H1 (cell line): ENCODE results near the gene PFKFB3. TPM values are rescaled to one million over a fixed set of nuclear protein-coding genes. Genes with fewer than 3 reads are reported as not detected.

Source experiments
- CTCF ChIA-PET: fragments of 300-600 bp; sonication (Branson Sonifier 250); formaldehyde crosslinking; loops from one replicate; lab custom pipeline; 2021; ENCODE audit not compliant: partially characterized antibody; lab: Charles Lee
- POLR2A ChIA-PET: fragments of 300-600 bp; sonication (Branson Sonifier 250); formaldehyde crosslinking; loops from one replicate; lab custom pipeline; 2021; ENCODE audit warnings: inconsistent platforms; ENCODE audit not compliant: partially characterized antibody; lab: Charles Lee
- DNase-seq, 2 experiments: peaks; one replicate each; pipeline versions ENCODE4 v3.0.0 to v3.0.0-alpha.2; 2010 to 2022; ENCODE audit warnings: low spot score in 2 of 2, low read depth in 1 of 2, mixed read lengths in 1 of 2
- FAIRE-seq: peaks from 2 replicates; lab custom pipeline; 2011; peaks lifted over from hg19 to GRCh38; lab: Jason Lieb, UNC
- H2AFZ ChIP-seq: 2 replicates; pipeline ENCODE4 v1.8.1; 2012; ENCODE audit warnings: low read length, inconsistent platforms
- H2AK5ac ChIP-seq: 2 replicates; pipeline ENCODE4 v1.6.1; 2013; ENCODE audit warnings: low read depth, low read length
- H2BK120ac ChIP-seq: replicated peaks from 2 replicates; pipeline ENCODE3; 2013; ENCODE audit warnings: low read depth, low read length, inconsistent platforms
- H2BK12ac ChIP-seq: 2 replicates; pipeline ENCODE4 v1.6.1; 2013; ENCODE audit warnings: low read depth, low read length
- H2BK15ac ChIP-seq: 2 replicates; pipeline ENCODE4 v1.6.1; 2013; ENCODE audit warnings: low read length
- H2BK20ac ChIP-seq: 2 replicates; pipeline ENCODE4 v1.6.1; 2013; ENCODE audit warnings: low read length
- H2BK5ac ChIP-seq: 2 replicates; pipeline ENCODE4 v1.6.1; 2013; ENCODE audit warnings: low read depth, low read length
- H3K14ac ChIP-seq: 2 replicates; pipeline ENCODE4 v1.6.1; 2013; ENCODE audit warnings: inconsistent platforms; ENCODE audit not compliant: insufficient read length
- H3K18ac ChIP-seq: 2 replicates; pipeline ENCODE4 v1.6.1; 2013; ENCODE audit warnings: low read length; ENCODE audit errors: extremely low read depth
- H3K23ac ChIP-seq: 2 replicates; pipeline ENCODE4 v1.6.1; 2013; ENCODE audit warnings: inconsistent platforms; ENCODE audit not compliant: insufficient read length
- H3K23me2 ChIP-seq: 2 replicates; pipeline ENCODE4 v1.6.1; 2013; ENCODE audit warnings: low read depth, low read length
- H3K27ac ChIP-seq: 2 replicates; pipeline ENCODE4 v1.6.1; 2011; ENCODE audit warnings: low read depth, low read length, inconsistent platforms
- H3K27me3 ChIP-seq, 4 experiments: replicated peaks in 1 of 4; 1 replicate in 1 of 4; 2 replicates in 3 of 4; pipeline versions ENCODE4 v1.6.1 to v1.8.1; 2011 to 2013; ENCODE audit warnings: low read length in 3 of 4, mild to moderate bottlenecking in 3 of 4, inconsistent platforms in 2 of 4, mixed read lengths in 2 of 4, moderate library complexity in 1 of 4; ENCODE audit not compliant: control insufficient read depth in 3 of 4, insufficient read depth in 3 of 4; ENCODE audit errors: extremely low read depth in 1 of 4
- H3K36me3 ChIP-seq, 4 experiments: 2 replicates each; pipeline versions ENCODE4 v1.6.1 to v1.8.1; 2011 to 2013; ENCODE audit warnings: mild to moderate bottlenecking in 4 of 4, low read length in 3 of 4, moderate library complexity in 2 of 4, control low read depth in 1 of 4, inconsistent platforms in 1 of 4; ENCODE audit not compliant: insufficient read depth in 4 of 4, control insufficient read depth in 2 of 4
- H3K4ac ChIP-seq: replicated peaks from 2 replicates; pipeline ENCODE3; 2013; ENCODE audit warnings: low read length, low read depth, mixed read lengths, inconsistent platforms; ENCODE audit not compliant: insufficient read length
- H3K4me1 ChIP-seq, 4 experiments: replicated peaks in 1 of 4; 1 replicate in 1 of 4; 2 replicates in 3 of 4; pipeline versions ENCODE4 v1.6.1 to v1.8.1; 2011 to 2013; ENCODE audit warnings: low read length in 3 of 4, inconsistent platforms in 2 of 4, mixed read lengths in 1 of 4; ENCODE audit not compliant: insufficient read depth in 4 of 4, control insufficient read depth in 3 of 4
- H3K4me2 ChIP-seq, 2 experiments: 2 replicates each; pipeline versions ENCODE4 v1.6.1 to v1.8.1; 2011 to 2013; ENCODE audit warnings: low read depth in 2 of 2, low read length in 2 of 2, control low read depth in 1 of 2, inconsistent platforms in 1 of 2, mild to moderate bottlenecking in 1 of 2; ENCODE audit not compliant: insufficient read depth in 1 of 2
- H3K4me3 ChIP-seq, 4 experiments: fragments of 200-600, 300-600 bp in 1 of 4; sonication (generic), shearing (Covaris generic), sonication (Bioruptor Twin) in 1 of 4; 2 replicates each; pipeline versions ENCODE4 v1.5.1 to v1.8.1; 2011 to 2016; ENCODE audit warnings: low read length in 4 of 4, low read depth in 3 of 4, control low read depth in 2 of 4, inconsistent platforms in 2 of 4, mild to moderate bottlenecking in 2 of 4, mixed read lengths in 1 of 4, moderate library complexity in 1 of 4; ENCODE audit not compliant: insufficient read depth in 2 of 4; ENCODE audit errors: extremely low read depth in 1 of 4
- H3K56ac ChIP-seq: replicated peaks from 2 replicates; pipeline ENCODE3; 2013; ENCODE audit warnings: low read depth, mild to moderate bottlenecking, mixed read lengths, low read length, inconsistent platforms; ENCODE audit not compliant: insufficient read length
- H3K79me1 ChIP-seq: 2 replicates; pipeline ENCODE4 v1.6.1; 2013; ENCODE audit warnings: low read depth, low read length, control low read depth
- H3K79me2 ChIP-seq, 2 experiments: 2 replicates each; pipeline versions ENCODE4 v1.6.1 to v1.8.1; 2012 to 2013; ENCODE audit warnings: low read length in 2 of 2, mild to moderate bottlenecking in 2 of 2, inconsistent platforms in 1 of 2; ENCODE audit not compliant: insufficient read depth in 2 of 2, control insufficient read depth in 1 of 2
- H3K9ac ChIP-seq, 4 experiments: replicated peaks in 1 of 4; 1 replicate in 1 of 4; 2 replicates in 3 of 4; pipeline versions ENCODE4 v1.6.1 to v1.8.1; 2011 to 2013; ENCODE audit warnings: low read depth in 3 of 4, low read length in 3 of 4, control low read depth in 2 of 4, mild to moderate bottlenecking in 2 of 4, moderate library complexity in 2 of 4, inconsistent platforms in 1 of 4; ENCODE audit errors: extremely low read depth in 1 of 4
- H3K9me3 ChIP-seq, 2 experiments: 2 replicates each; pipeline versions ENCODE4 v1.6.1 to v1.8.1; 2012 to 2013; ENCODE audit warnings: mild to moderate bottlenecking in 2 of 2, moderate library complexity in 2 of 2, control low read depth in 1 of 2, inconsistent platforms in 1 of 2, low read depth in 1 of 2, low read length in 1 of 2, mixed read lengths in 1 of 2; ENCODE audit not compliant: insufficient read depth in 2 of 2
- H4K20me1 ChIP-seq, 2 experiments: replicated peaks in 1 of 2; 2 replicates each; pipeline versions ENCODE3 to v1.8.1; 2011 to 2013; ENCODE audit warnings: inconsistent platforms in 2 of 2, low read length in 2 of 2, mild to moderate bottlenecking in 1 of 2; ENCODE audit not compliant: insufficient read depth in 2 of 2, control insufficient read depth in 1 of 2
- H4K5ac ChIP-seq: 2 replicates; pipeline ENCODE4 v1.6.1; 2013; ENCODE audit warnings: low read length, low read depth, mixed read lengths, inconsistent platforms; ENCODE audit not compliant: insufficient read length
- H4K8ac ChIP-seq: 2 replicates; pipeline ENCODE4 v1.8.0; 2013; ENCODE audit warnings: mild to moderate bottlenecking, moderate library complexity, low read length, inconsistent platforms; ENCODE audit not compliant: insufficient read depth; ENCODE audit errors: extremely low read depth
- H4K91ac ChIP-seq: replicated peaks from 2 replicates; pipeline ENCODE3; 2013; ENCODE audit warnings: low read length, mixed read lengths, inconsistent platforms; ENCODE audit not compliant: insufficient read length
- CBX8 ChIP-seq: fragments of 300-800, 300-1000 bp; sonication (generic); IDR thresholded peaks from 2 replicates; pipeline ENCODE4 v1.7.1; 2016; ENCODE audit warnings: low read depth, low read length, borderline replicate concordance
- EGR1 ChIP-seq: IDR thresholded peaks from 2 replicates; pipeline ENCODE4 v1.6.1; 2011; ENCODE audit warnings: low read depth, low read length, borderline replicate concordance
- JUND ChIP-seq: IDR thresholded peaks from 2 replicates; pipeline ENCODE4 v1.6.1; 2011; ENCODE audit warnings: mild to moderate bottlenecking, improper control_type of control experiment, low read length
- WGBS, 2 experiments: shearing (Covaris generic) in 1 of 2; methylation state at CpG; one replicate each; pipeline versions ENCODE4 v1.1.6 to v1.1.7; 2013 to 2015; ENCODE audit warnings: low lambda C conversion rate in 2 of 2, mixed read lengths in 2 of 2, inconsistent platforms in 1 of 2, low coverage in 1 of 2, missing lambda C conversion rate in 1 of 2; ENCODE audit not compliant: insufficient replicate concordance in 2 of 2, insufficient coverage in 1 of 2, insufficient read length in 1 of 2; ENCODE audit errors: extremely low coverage in 1 of 2, missing lambda C conversion rate in 1 of 2; 5-methylcytosine and 5-hydroxymethylcytosine counted together
- polyA plus RNA-seq, 7 experiments: library from polyadenylated mRNA; depleted of rRNA in 3 of 7; stranded (reverse) in 5 of 7; unstranded in 2 of 7; fragments of >200 nt in 5 of 7; fragments of 200-250 nt in 2 of 7; gene quantifications; 1 replicate in 5 of 7; 2 replicates in 1 of 7; 4 replicates in 1 of 7; pipeline versions ENCODE4 v1.2.1 to v1.2.3, GENCODE V29; 2011 to 2013; ENCODE audit warnings: missing spikeins in 2 of 7, mixed read lengths in 2 of 7
- total RNA-seq: library from RNA; stranded (reverse); fragmentation: NEBNext Ultra II Directional; extraction: Animal tissue kit (Norgen Biotek cat#: 25700); gene quantifications from 2 replicates; pipeline ENCODE4 v1.2.1, GENCODE V29; 2021

PFKFB3 gene
- total and polyA plus RNA-seq, 2 of the 8 experiments (the other 6 are each of a cell fraction or from before 2014, with no cell fraction given) = 15.6 to 32.0 TPM

GRCh38 chr10:6300106-6300783, 97.5 kb downstream of the PFKFB3 start:
- Histone ChIP-seq H3K9me3 (no peaks in the 10 kb centered on the region), H4K20me1 (no peaks in the 10 kb centered on the region), H3K9ac (no peak overlapping the region), H3K36me3 (no peaks in the 10 kb centered on the region), H3K79me1 (no peaks in the 10 kb centered on the region), H3K18ac (no peak overlapping the region), H2BK15ac (no peak overlapping the region), H4K5ac (no peak overlapping the region), H2BK5ac (no peak overlapping the region), H2AK5ac (no peak overlapping the region), H2BK20ac (no peak overlapping the region), H3K4me3 (no peak overlapping the region), H3K27ac (no peak overlapping the region), H2BK12ac (no peak overlapping the region), H4K91ac (no peak overlapping the region), H3K27me3 (no peaks in the 10 kb centered on the region), H4K8ac (no peak overlapping the region), H3K4ac (no peak overlapping the region), H3K4me2 (no peak overlapping the region), H3K79me2 (no peaks in the 10 kb centered on the region), H2BK120ac (no peak overlapping the region), H2AFZ (no peak overlapping the region), H3K56ac (no peak overlapping the region), H3K23me2 (no peaks in the 10 kb centered on the region), H3K23ac (no peak overlapping the region), H3K14ac (no peak overlapping the region), H3K4me1 (peaks cover 0 to 3% (median 0%) of the 10 kb centered on the region in 4 experiments; a peak in 2 of 7 replicates)
- TF ChIP-seq JUND = no peak
- no peak for TF ChIP-seq EGR1
- no peak for TF ChIP-seq CBX8
- no peak for DNase-seq
- WGBS, 2 experiments = 90% methylated on average over 14 of the region's 14 CpGs; no CpG with 5 or more reads in 1 of the 2 experiments
- ChIA-PET POLR2A (no interaction called here), CTCF (interaction anchor here (1.0 kb wide), 1 partner anchor 98 kb away, joined by 3 read pairs; the partner anchor contains the start of gene PFKFB3)
- FAIRE-seq = no peak
